Suprapubic skin (tissue), 4 donors: ENCODE measurements around the gene ALKBH2.

Experiments
- CTCF ChIP-seq, 2 donors: fragments of 200-600 bp in 1 of 2; fragments of 450-650 bp in 1 of 2; sonication (generic) in 1 of 2; IDR thresholded peaks; one replicate each; pipeline ENCODE4 v1.5.1; 2016 to 2019; ENCODE audit warnings: antibody characterized with exemption in 2 of 2, mild to moderate bottlenecking in 1 of 2, moderate library complexity in 1 of 2
- POLR2A ChIP-seq, 2 donors: fragments of 450-650 bp; IDR thresholded peaks; one replicate each; pipeline ENCODE4 v1.6.1; 2017; ENCODE audit warnings: antibody characterized with exemption in 2 of 2, mild to moderate bottlenecking in 2 of 2, moderate library complexity in 2 of 2
- POLR2AphosphoS5 ChIP-seq, 3 donors: sonication (generic); formaldehyde crosslinking; IDR thresholded peaks; one replicate each; pipeline ENCODE4 v1.6.1; 2017; ENCODE audit warnings: antibody characterized with exemption in 3 of 3

GRCh38 chr12:109112720-109113465, 19.6 kb upstream of the ALKBH2 start:
- TF ChIP-seq CTCF (IDR thresholded peaks at IDR 0.05) = no peak
- no peak for TF ChIP-seq POLR2AphosphoS5 (IDR thresholded peaks at IDR 0.05)
- TF ChIP-seq POLR2A (IDR thresholded peaks at IDR 0.05) = no peak
